ENCODE results near the gene GOLGA6L25.
"Not testable (repeated sequence)": the region's sequence is repeated elsewhere in the genome, so short reads cannot be mapped to it uniquely, and the experiment has no call there.

Gene GOLGA6L25

DNA sequence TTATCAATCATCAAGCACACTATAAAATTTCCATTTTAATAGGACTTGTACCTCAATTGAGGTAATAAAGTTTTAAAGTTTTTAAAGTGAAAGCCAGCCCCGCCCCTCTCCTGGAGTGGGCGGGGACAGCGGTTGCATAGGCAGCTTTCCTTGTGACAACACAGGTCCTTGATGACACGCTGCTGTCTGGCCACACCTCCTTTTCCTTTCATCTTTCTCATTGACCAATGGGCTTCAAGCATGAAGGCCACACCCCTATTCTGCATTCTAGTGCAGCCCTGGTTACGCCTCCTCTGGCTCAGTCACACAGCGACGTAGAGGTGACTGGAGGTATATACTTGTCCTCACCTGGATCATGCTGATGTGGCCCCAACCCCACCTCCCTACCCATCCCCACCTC is at the start of gene GOLGA6L25:
TSS of gene GOLGA6L25 (plus strand) at position 301 of the 400 bp plus-strand sequence. CDS start at position 362, 61 bp downstream.
- DNase-seq (ENCODE audit: low read depth); H3K4me3 ChIP-seq (ENCODE audit: low read depth, low read length): not testable (repeated sequence)

DNA sequence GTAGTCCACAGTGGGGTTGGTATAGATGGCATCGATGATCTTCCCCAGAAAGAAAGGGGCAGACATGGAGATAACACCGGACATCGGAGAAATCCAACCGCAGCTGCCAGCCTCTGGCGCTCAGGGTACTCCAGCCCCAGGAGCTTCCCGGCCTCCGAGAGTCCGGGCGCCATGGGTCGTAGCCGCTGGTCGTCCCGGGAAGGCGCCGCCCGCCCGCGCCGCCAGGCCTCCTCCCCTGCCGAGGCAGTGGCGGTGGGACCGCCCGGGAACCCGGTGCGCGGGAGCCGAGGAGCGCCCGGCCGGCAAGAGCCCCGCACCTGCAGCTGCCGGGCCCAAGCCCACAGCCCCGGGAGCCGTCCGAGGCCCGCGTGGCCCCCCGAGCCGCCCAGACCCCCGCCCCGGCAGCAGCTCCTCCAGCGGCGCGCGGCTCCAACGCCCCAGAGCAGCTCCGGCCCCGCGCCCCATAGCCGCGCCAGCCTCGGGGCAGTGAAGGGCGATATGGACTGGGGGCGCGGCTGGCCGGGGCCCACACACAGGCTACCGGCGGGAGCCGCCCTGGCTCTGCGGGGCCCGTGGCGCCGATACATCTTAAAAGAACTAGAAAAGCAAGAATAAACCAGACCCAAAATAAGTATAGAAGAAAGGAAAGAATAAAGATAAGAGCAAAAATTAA is 45.0 kb upstream of the GOLGA6L25 start:
- not testable (repeated sequence) for DNase-seq (ENCODE audit: low read depth)

DNA sequence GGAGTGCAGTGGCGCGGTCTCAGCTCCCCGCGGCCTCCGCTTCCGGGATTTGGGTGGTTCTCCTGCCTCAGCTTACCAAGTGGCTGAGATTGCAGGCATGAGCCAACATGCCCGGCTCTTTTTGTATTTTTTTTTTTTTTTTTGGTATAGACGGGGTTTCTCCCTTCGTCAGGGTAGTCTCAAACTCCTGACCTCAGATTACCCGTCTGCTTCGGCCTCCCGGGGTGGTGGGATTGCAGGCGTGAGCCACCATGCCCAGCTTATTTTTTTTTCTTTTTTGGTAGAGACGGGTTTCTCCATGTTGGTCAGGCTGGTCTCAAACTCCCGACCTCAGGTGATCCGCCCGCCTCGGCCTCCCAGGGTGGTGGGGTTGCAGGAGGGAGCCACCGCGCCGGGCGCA is 39.2 kb upstream of the GOLGA6L25 start:
- not testable (repeated sequence) for DNase-seq (ENCODE audit: low read depth); H3K4me3 ChIP-seq (ENCODE audit: low read depth, low read length)

More for the DNA sequence above, 45.0 kb upstream of the GOLGA6L25 start:
- H3K4me3 ChIP-seq (ENCODE audit: low read depth, low read length): not testable (repeated sequence)

DNA sequence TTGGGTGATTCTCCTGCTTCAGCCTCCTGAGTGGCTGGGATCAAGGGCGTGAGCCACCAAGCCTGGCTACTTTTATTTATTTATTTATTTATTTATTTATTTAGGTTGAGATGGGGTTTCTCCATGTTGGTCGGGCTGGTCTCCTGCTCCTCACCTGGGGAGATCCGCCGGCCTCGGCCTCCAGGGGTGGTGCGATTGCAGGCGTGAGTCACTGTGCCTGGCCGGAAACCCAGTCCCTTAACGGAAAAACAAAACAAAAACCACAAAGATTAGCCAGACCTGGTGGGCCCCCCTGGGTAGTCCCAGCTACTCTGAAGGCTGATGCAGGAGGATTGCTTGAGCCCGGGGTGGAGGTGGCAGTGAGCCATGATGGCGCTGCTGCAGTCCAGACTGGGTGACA is 38.2 kb upstream of the GOLGA6L25 start:
- not testable (repeated sequence) for DNase-seq (ENCODE audit: low read depth); H3K4me3 ChIP-seq (ENCODE audit: low read depth, low read length)

GRCh38 chr15:28532954-28533353 is 20.4 kb upstream of the GOLGA6L25 start, which contains the start of gene GOLGA8G:
GOLGA8G (minus strand) TSS chr15:28532971; CDS start chr15:28532909, 62 bp downstream.
- DNase-seq (ENCODE audit: low read depth); H3K4me3 ChIP-seq (ENCODE audit: low read depth, low read length): not testable (repeated sequence)

GRCh38 chr15:28573351-28573750 is 20.0 kb downstream of the GOLGA6L25 start:
- H3K4me3 ChIP-seq (ENCODE audit: low read depth, low read length); DNase-seq (ENCODE audit: low read depth): not testable (repeated sequence)

DNA sequence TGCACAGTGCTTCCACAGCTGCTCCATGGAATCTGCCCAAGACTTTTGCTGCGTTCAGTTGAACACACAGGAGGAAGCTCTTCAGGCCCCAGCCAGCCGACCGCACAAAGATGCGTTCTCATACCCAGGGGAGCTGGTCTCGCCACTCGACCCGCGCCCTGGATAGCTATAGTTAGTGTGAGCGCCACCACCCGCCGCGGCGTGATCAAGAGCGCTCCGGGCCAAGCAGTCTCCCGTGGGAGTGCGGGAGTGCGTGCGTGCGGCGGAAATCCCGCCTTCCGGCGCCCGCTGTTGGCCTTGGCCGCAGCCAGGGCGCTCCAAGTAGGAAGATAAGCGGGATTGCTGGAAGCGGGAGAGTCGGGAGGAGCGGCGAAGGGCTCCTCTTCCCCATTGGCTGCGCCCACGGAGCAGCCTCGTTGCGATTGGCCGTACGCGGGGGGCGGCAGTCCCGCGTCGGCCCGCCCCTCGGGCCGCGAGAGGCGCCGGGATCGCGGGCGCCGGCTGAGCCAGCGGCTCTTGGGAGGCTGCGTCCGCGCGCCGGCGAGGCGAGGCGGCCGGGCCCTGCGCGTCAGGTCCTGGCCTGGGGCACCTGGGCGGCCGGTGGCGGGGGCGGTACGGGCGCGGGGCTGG is 35.7 kb downstream of the GOLGA6L25 start:
- not testable (repeated sequence) for DNase-seq (ENCODE audit: low read depth); H3K4me3 ChIP-seq (ENCODE audit: low read depth, low read length)

GRCh38 chr15:28589769-28590168 is 36.4 kb downstream of the GOLGA6L25 start:
- DNase-seq (ENCODE audit: low read depth): not testable (repeated sequence)
- peak overlapping the region; percentile 35 for H3K4me3 ChIP-seq (ENCODE audit: low read depth, low read length)

DNA sequence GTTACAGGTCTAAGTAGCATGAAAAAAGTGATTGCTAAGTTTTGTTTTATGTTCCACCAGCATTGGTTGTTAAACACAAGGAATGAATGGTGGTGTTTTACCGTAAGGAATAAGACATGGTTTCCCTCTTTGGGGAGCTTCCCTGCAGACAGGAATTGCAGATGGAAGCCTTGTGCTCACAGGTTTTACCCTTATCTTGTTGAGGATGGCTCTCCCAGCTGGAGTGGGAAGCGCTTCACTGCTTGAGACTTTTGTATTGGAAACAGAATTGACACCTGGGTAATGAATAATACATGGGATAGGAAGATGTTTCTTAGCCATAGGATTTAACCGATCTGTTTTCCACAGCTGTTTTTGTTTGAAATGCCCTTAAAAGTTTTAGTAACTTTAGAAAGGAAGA is 39.0 kb downstream of the GOLGA6L25 start:
- not testable (repeated sequence) for H3K4me3 ChIP-seq (ENCODE audit: low read depth, low read length)

GRCh38 chr15:28593424-28594129 is 40.2 kb downstream of the GOLGA6L25 start:
- not testable (repeated sequence) for H3K4me3 ChIP-seq (ENCODE audit: low read depth, low read length); DNase-seq (ENCODE audit: low read depth)

More for the DNA sequence above, 39.0 kb downstream of the GOLGA6L25 start:
- not testable (repeated sequence) for DNase-seq (ENCODE audit: low read depth)

DNA sequence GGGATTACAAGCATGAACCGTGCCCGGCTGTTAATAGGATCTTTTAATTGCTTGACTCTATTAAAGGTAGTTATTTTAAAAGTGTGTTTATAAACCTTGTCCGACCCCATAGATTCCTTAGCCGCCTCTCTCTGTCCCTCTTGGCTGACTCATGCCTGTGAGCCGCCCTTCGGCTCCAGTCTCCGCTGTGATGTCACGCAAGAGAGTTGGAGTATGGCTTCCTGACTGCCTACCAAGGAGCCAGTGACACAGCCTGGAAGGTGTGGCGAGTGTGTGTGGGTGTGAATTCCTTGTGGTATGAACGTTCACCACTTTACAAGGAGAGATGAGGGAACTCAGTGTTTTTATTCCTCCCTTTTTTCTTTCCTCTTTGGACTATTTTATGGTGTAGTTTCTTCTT is 44.1 kb downstream of the GOLGA6L25 start:
- DNase-seq (ENCODE audit: low read depth): not testable (repeated sequence)

DNA sequence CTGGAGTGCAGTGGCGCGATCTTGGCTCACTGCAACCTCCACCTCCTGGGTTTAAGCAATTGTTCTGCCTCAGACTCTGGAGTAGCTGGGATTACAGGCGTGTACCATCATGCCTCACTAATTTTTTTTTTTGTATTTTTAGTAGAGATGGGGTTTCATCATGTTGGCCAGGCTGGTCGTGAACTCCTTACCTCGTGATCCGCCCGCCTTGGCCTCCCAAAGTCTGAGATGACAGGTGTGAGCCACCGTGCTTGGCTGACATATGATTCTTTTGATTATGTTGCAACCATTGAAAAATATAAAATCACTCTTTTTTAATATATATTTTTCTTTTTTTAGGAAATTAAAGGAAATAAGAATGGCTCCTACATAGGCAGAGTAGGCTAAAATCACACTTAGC is 44.8 kb downstream of the GOLGA6L25 start:
- not testable (repeated sequence) for H3K4me3 ChIP-seq (ENCODE audit: low read depth, low read length); DNase-seq (ENCODE audit: low read depth)

More for the DNA sequence above, 44.1 kb downstream of the GOLGA6L25 start:
- H3K4me3 ChIP-seq (ENCODE audit: low read depth, low read length): not testable (repeated sequence)

DNA sequence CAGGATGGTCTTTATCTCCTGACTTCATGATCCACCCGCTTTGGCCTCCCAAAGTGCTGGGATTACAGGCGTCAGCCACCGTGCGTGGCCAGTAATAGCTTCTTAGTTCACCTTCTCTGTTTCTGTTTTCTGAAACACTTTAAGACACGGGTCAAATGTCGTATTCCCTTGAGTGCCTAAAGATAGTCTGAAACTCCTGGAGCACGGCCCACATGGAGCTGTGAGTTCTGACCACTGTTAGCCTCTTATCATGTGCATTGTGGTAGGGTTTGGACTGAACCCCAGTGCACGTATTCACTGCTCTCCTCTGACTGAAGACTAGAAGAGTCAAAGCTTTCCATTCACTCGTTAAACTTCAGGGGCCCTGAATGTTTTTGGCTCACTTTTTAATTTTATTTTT is 48.8 kb downstream of the GOLGA6L25 start:
- H3K4me3 ChIP-seq (ENCODE audit: low read depth, low read length); DNase-seq (ENCODE audit: low read depth): not testable (repeated sequence)
